Sigmoid colon (tissue), 7 donors: ENCODE measurements around the gene PLS3. TPM values are rescaled to one million over a fixed set of nuclear protein-coding genes. Genes with fewer than 3 reads are reported as not detected.

Experiments used
- DNase-seq: peaks from one replicate; pipeline ENCODE4 v3.0.0-alpha.2; 2019
- H3K27ac ChIP-seq, 4 donors: fragments of 200-600 bp; sonication (generic); one replicate each; pipeline ENCODE4 v1.5.1; 2016 to 2019; ENCODE audit warnings: mild to moderate bottlenecking in 1 of 4
- H3K27me3 ChIP-seq, 3 donors: fragments of 200-600 bp; sonication (generic); one replicate each; pipeline ENCODE4 v1.5.1; 2019; ENCODE audit warnings: mild to moderate bottlenecking in 1 of 3
- H3K36me3 ChIP-seq, 4 donors: fragments of 200-600 bp; sonication (generic); one replicate each; pipeline ENCODE4 v1.5.1; 2016 to 2019
- H3K4me1 ChIP-seq, 4 donors: fragments of 200-600 bp; sonication (generic); one replicate each; pipeline ENCODE4 v1.5.1; 2017 to 2019
- H3K4me3 ChIP-seq, 4 donors: fragments of 200-600 bp; sonication (generic); one replicate each; pipeline ENCODE4 v1.5.1; 2017 to 2019; ENCODE audit warnings: mild to moderate bottlenecking in 2 of 4, moderate library complexity in 1 of 4
- H3K9me3 ChIP-seq, 4 donors: fragments of 200-600 bp in 3 of 4; sonication (generic) in 3 of 4; one replicate each; pipeline versions ENCODE4 v1.5.1 to v1.6.1; 2013 to 2019
- EP300 ChIP-seq, 4 donors: sonication (generic); formaldehyde crosslinking; IDR thresholded peaks; one replicate each; pipeline ENCODE4 v1.6.1; 2017; ENCODE audit warnings: antibody characterized with exemption in 4 of 4
- POLR2A ChIP-seq, 2 donors: fragments of 450-650 bp; IDR thresholded peaks; one replicate each; pipeline ENCODE4 v1.6.1; 2016; ENCODE audit warnings: antibody characterized with exemption in 2 of 2, mild to moderate bottlenecking in 2 of 2, moderate library complexity in 2 of 2
- POLR2AphosphoS5 ChIP-seq, 4 donors: sonication (generic); formaldehyde crosslinking; IDR thresholded peaks; one replicate each; pipeline ENCODE4 v1.6.1; 2017; ENCODE audit warnings: antibody characterized with exemption in 4 of 4
- WGBS, 2 donors: extraction: QIAGEN DNeasy Blood & Tissue Kit; methylation state at CpG; one replicate each; pipeline ENCODE4 v1.1.7; 2013; 5-methylcytosine and 5-hydroxymethylcytosine counted together
- intact Hi-C: fragments of 100-400 bp; cut with DNase I; formaldehyde crosslinking; loops from one replicate; pipeline ENCODE4 v1.15.1; 2023
- polyA plus RNA-seq, 3 donors: library from polyadenylated mRNA; stranded (reverse); fragments of 200-250 nt; gene quantifications; one replicate each; pipeline ENCODE4 v1.2.3, GENCODE V29; 2013
- total RNA-seq, 4 donors: library from RNA; depleted of rRNA; stranded (reverse); fragments of >200 nt; gene quantifications; one replicate each; pipeline ENCODE4 v1.1.0, GENCODE V29; 2016
- TF ChIP-seq, protein P1 (sequence below), 4 experiments: fragments of 450-650 bp in 3 of 4; fragments of 200-600 bp in 1 of 4; IDR thresholded peaks; one replicate each; pipeline ENCODE4 v1.5.1; 2016 to 2019; ENCODE audit warnings: antibody characterized with exemption in 4 of 4, mild to moderate bottlenecking in 3 of 4, moderate library complexity in 2 of 4
- donor health status: healthy with polysubstance abuse.
- donor health status: Bipolar disorder and iron deficiency.
- donor health status: healthy.

The PLS3 gene
- total and polyA plus RNA-seq, 7 donors, result 8.3 to 71.5 (median 50.2) TPM

DNA sequence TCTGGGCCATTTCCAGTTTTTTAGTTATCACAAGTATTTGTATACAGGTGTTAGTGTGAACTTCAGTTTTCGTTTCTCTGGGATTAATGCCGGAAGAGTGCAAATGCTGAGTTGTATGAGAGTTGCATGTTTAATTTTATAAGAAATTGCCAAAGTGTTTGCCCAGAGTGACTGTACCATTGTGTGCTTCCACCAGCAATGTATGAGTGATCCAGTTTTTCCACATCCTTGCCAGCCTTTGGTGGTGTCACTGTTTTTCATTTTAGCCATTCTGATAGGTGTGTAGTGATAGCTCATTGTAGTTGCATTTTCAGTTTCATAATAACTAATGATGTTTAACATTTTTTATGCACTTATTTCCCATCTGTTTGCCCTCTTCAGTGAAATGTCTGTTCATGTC lies 18.4 kb downstream of the PLS3 start:
- H3K9me3 ChIP-seq, result no peaks in the 10 kb centered on the region
- no peak for TF ChIP-seq POLR2AphosphoS5 (IDR thresholded peaks at IDR 0.05)
- TF ChIP-seq EP300 (IDR thresholded peaks at IDR 0.05), result no peak
- TF ChIP-seq, protein P1, sequence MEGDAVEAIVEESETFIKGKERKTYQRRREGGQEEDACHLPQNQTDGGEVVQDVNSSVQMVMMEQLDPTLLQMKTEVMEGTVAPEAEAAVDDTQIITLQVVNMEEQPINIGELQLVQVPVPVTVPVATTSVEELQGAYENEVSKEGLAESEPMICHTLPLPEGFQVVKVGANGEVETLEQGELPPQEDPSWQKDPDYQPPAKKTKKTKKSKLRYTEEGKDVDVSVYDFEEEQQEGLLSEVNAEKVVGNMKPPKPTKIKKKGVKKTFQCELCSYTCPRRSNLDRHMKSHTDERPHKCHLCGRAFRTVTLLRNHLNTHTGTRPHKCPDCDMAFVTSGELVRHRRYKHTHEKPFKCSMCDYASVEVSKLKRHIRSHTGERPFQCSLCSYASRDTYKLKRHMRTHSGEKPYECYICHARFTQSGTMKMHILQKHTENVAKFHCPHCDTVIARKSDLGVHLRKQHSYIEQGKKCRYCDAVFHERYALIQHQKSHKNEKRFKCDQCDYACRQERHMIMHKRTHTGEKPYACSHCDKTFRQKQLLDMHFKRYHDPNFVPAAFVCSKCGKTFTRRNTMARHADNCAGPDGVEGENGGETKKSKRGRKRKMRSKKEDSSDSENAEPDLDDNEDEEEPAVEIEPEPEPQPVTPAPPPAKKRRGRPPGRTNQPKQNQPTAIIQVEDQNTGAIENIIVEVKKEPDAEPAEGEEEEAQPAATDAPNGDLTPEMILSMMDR (IDR thresholded peaks at IDR 0.05), result no peak
- no peak for TF ChIP-seq POLR2A (IDR thresholded peaks at IDR 0.05)

DNA sequence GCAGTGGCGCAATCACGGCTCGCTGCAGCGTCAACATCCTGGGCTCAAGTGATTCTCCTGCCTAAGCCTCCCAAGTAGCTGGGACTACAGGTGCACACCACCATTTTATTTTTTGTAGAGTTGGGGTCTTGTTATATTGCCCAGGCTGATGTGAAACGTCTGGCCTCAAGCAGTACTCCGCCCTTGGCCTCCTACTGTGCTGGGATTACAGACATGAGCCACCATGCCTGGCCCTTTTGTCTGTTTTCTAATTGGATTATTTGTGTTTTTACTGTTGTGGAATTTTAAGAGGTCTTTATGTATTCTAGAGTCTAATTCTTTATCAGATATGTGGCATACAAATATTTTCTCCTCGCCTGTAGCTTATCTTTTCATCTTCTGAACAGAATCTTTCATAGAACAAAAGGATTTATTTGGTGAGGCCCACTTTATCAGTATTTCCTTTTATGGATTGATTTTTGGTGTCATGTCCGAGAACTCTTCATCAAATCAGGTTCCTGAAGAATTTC lies 18.9 kb downstream of the PLS3 start:
- 93 to 94% methylated on average over 8 of the region's 8 CpGs for WGBS, 2 donors
- intact Hi-C loops, result no loop called here
- Histone ChIP-seq H3K36me3 (no peaks in the 10 kb centered on the region), H3K4me3 (no peak overlapping the region), H3K27ac (peak overlapping the region in 2 of 4 donors; percentile 2 to 8), H3K4me1 (peaks cover 0 to 22% (median 10%) of the 10 kb centered on the region in 4 donors), H3K27me3 (no peaks in the 10 kb centered on the region), H3K9me3 (no peaks in the 10 kb centered on the region)
- TF ChIP-seq POLR2A (IDR thresholded peaks at IDR 0.05) (no peak), EP300 (IDR thresholded peaks at IDR 0.05) (no peak)
- TF ChIP-seq, protein P1 (IDR thresholded peaks at IDR 0.05), result no peak
- no peak for DNase-seq

More for the DNA sequence above, 18.4 kb downstream of the PLS3 start:
- 96 to 98% methylated on average over 2 of the region's 2 CpGs for WGBS, 2 donors
- Histone ChIP-seq H3K27me3 (no peaks in the 10 kb centered on the region), H3K27ac (peak overlapping the region in 1 of 4 donors; percentile 2), H3K36me3 (no peaks in the 10 kb centered on the region), H3K4me1 (peaks cover 0 to 21% (median 10%) of the 10 kb centered on the region in 4 donors), H3K4me3 (no peak overlapping the region)
- intact Hi-C loops, result no loop called here
- no peak for DNase-seq

DNA sequence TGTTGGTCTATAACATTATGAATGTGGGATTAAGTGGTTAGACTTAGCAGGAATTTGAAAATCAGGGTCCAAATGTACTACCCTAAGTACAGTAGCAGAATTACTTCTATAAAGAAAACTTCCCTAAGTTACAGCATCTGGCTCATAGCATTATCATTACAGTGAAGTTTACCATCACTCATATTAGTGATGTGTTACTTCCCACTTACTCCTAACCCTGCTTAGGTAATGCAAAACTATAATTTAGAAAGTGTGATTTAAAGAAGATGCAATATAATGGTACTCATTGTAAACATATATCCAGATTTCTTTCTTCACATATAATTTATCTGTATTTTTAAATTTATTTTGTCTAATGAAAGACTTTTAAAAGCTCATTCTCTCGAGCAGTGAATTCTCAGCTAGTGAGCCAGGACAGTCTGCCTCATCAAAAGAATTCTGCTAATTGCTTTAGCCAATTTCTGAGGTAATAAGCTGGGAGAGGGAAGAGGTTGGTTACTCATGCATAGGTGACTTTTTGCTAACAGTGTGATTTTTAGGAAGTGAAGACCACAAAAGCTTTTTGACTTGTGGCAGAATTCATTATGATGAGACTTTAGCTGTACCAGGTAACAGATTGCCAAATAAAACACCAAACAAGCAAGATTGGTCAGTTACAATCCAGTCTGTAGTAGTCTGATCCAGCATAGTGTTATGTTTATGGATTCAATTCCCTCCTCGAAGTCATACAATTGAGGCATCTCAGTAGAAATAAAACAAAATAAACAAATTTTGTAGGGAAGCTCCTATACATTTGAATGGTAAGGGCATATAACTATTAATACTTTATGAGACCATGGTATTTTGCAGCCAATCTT lies 21.0 kb downstream of the PLS3 start:
- Histone ChIP-seq H3K4me3 (no peak overlapping the region), H3K4me1 (peaks cover 0 to 22% (median 10%) of the 10 kb centered on the region in 4 donors), H3K9me3 (no peaks in the 10 kb centered on the region), H3K27me3 (no peaks in the 10 kb centered on the region), H3K36me3 (no peaks in the 10 kb centered on the region), H3K27ac (peak overlapping the region; percentile 45 to 72 (median 62))
- no peak for DNase-seq
- intact Hi-C loops, result no loop called here
- no peak for TF ChIP-seq POLR2AphosphoS5 (IDR thresholded peaks at IDR 0.05)
- TF ChIP-seq, protein P1 (IDR thresholded peaks at IDR 0.05), result no peak
- TF ChIP-seq EP300 (IDR thresholded peaks at IDR 0.05), result no peak
- no peak for TF ChIP-seq POLR2A (IDR thresholded peaks at IDR 0.05)
- 59 to 61% methylated on average over 2 of the region's 2 CpGs for whole genome bisulfite sequencing, 2 donors

DNA sequence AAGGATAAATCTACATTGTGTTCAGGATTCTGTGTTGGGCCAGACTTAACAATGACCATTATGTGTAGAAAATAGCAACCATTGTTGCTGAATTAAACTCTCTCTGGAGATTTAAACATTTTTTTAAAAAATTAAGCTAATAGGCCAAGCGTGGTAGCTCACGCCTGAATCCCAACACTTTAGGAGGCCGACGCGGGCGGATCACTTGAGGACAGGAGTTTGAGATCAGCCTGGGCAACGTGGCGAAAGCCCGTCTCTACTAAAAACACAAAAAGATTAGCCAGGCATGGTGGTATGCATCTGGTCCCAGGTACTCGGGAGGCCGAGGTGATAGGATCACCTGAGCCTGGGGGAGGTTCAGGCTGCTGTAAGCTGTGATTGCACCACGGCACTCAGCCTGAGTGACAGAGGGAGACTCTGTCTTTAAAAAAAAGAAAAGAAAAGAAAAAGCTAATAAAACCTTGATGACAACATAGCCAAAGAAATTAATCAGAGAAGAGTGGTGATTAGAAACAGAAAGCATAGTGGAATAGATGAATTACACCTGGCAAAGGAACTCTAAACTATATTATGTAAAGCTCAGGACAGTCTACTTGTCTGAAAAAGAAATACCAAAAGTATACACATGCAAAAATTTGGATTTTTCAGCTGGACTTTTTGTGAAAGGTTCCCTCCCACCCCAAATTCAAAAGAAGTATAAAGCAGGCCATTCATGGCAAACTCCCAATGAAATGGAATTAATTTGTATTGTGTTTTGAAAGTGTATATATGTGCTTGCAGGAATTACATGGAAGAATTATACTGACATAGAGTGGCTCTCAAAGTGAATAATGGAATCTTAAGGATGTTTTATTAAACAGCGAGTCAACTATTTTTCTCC lies 21.9 kb downstream of the PLS3 start:
- TF ChIP-seq, protein P1 (IDR thresholded peaks at IDR 0.05), result no peak
- no peak for TF ChIP-seq POLR2A (IDR thresholded peaks at IDR 0.05)
- TF ChIP-seq POLR2AphosphoS5 (IDR thresholded peaks at IDR 0.05), result no peak
- TF ChIP-seq EP300 (IDR thresholded peaks at IDR 0.05), result no peak
- Histone ChIP-seq H3K27ac (peak overlapping the region; percentile 45 to 72 (median 62)), H3K4me3 (peak overlapping the region in 1 of 4 donors; percentile 5), H3K4me1 (peaks cover 0 to 24% (median 10%) of the 10 kb centered on the region in 4 donors), H3K27me3 (no peaks in the 10 kb centered on the region), H3K9me3 (no peaks in the 10 kb centered on the region), H3K36me3 (no peaks in the 10 kb centered on the region)
- intact Hi-C loops, result no loop called here
- WGBS, 2 donors, result 85 to 91% methylated on average over 13 of the region's 13 CpGs
- DNase-seq, result no peak
